ENCODE results near the gene OTUD7B. TPM values are rescaled to one million over a fixed set of nuclear protein-coding genes. Genes with fewer than 3 reads are reported as not detected.

Gene OTUD7B
- total and polyA plus RNA-seq, 10 of the 15 experiments (the other 5 are each of a cell fraction or from before 2014, with no cell fraction given) = 1.7 to 24.9 (median 6.6) TPM

- no peak for TF ChIP-seq KAT2A (conservative IDR thresholded peaks at IDR 0.05; ENCODE audit: control insufficient read depth, low read depth, low read length)
- TF ChIP-seq ZNF274 (IDR thresholded peaks at IDR 0.05; ENCODE audit: insufficient read depth, insufficient read length) = no peak
- no peak for TF ChIP-seq LARP7 (IDR thresholded peaks at IDR 0.05)
- TF ChIP-seq ATF2 (IDR thresholded peaks at IDR 0.05; ENCODE audit: low read length) = no peak
Measured at GRCh38 chr1:150028322-150028721, 17.8 kb upstream of the OTUD7B start (continued).

- WGBS (ENCODE audit: insufficient coverage, insufficient replicate concordance, low lambda C conversion rate, missing lambda C conversion rate) = 93% methylated on average over 2 of the region's 2 CpGs
- no peak for FAIRE-seq
- no peaks in the 10 kb centered on the region for H3K27me3 ChIP-seq (replicated peaks in 1 of 2; ENCODE audit: control insufficient read depth in 2 of 2, insufficient read depth in 2 of 2, low read length in 1 of 2)
- no peak for ATAC-seq
- ChIA-PET RAD21 (ENCODE audit: unreplicated experiment) (no interaction called here), POLR2A (no interaction called here), SMC1A (ENCODE audit: uncharacterized antibody, unreplicated experiment) (interaction anchor here (0.9 to 2.5 kb wide), 3 partner anchors 11 to 63 kb away, joined by 3 to 8 read pairs (median 4); no protein-coding TSS in a partner anchor), CTCF (interaction anchor here (0.7 to 1.1 kb wide), 2 partner anchors 11 to 141 kb away, joined by 3 read pairs; no protein-coding TSS in a partner anchor)
- no peaks in the 10 kb centered on the region for H4K20me1 ChIP-seq (ENCODE audit: control insufficient read depth, insufficient read depth)
- H3K9me3 ChIP-seq (replicated peaks; ENCODE audit: control insufficient read depth, insufficient read depth, low read length) = no peaks in the 10 kb centered on the region
- intact Hi-C loops (cut with micrococcal nuclease; ENCODE audit: unreplicated experiment) (no loop called here), in situ Hi-C loops (cut with MboI) (no loop called here)
- no peak overlapping the region for H3K4me3 ChIP-seq
- no peak overlapping the region for H2AFZ ChIP-seq (ENCODE audit: control insufficient read depth, low read depth, low read length)
- H3K9ac ChIP-seq (ENCODE audit: control insufficient read depth, insufficient read depth, low read length) = no peak overlapping the region
- no peak for DNase-seq (ENCODE audit: low read depth, low spot score)
- no peaks in the 10 kb centered on the region for H3K79me2 ChIP-seq (ENCODE audit: control insufficient read depth, insufficient read depth, low read length)
- no peak overlapping the region for H3K4me2 ChIP-seq (ENCODE audit: control insufficient read depth, insufficient read depth)
- H3K4me1 ChIP-seq (ENCODE audit: control insufficient read depth, insufficient read depth, low read length) = no peaks in the 10 kb centered on the region
- no peak overlapping the region for H3K27ac ChIP-seq (ENCODE audit: control insufficient read depth, insufficient read depth)
- BruUV-seq (replicated peaks) = no TSS peak
- no peaks in the 10 kb centered on the region for H3K36me3 ChIP-seq (ENCODE audit: control insufficient read depth in 2 of 2, insufficient read depth in 2 of 2, low read length in 1 of 2)
- no peak for TF ChIP-seq EZH2 (IDR thresholded peaks at IDR 0.05; ENCODE audit: borderline replicate concordance, control insufficient read depth, low read depth, low read length)
- no peak for TF ChIP-seq SREBF2 (IDR thresholded peaks at IDR 0.05; ENCODE audit: low read length)
- no peak for TF ChIP-seq ZNF592 (IDR thresholded peaks at IDR 0.05)
- no peak for TF ChIP-seq TBL1XR1 (IDR thresholded peaks at IDR 0.05; ENCODE audit: low read depth, low read length)
- no peak for TF ChIP-seq POLR2AphosphoS5 (IDR thresholded peaks at IDR 0.05; ENCODE audit: low read length)
- TF ChIP-seq RUNX3 (IDR thresholded peaks at IDR 0.05; ENCODE audit: low read length) = no peak
- TF ChIP-seq E2F8 (IDR thresholded peaks at IDR 0.05; ENCODE audit: low read depth, partially characterized antibody) = no peak
- no peak for TF ChIP-seq MXI1 (IDR thresholded peaks at IDR 0.05; ENCODE audit: low read depth, low read length)
- no peak for TF ChIP-seq HDGF (IDR thresholded peaks at IDR 0.05)
- no peak for TF ChIP-seq ETV6 (conservative IDR thresholded peaks at IDR 0.05 in 1 of 2, IDR thresholded peaks at IDR 0.05 in 1 of 2; ENCODE audit: borderline replicate concordance in 1 of 2, low read depth in 1 of 2)
- no peak for TF ChIP-seq IRF4 (IDR thresholded peaks at IDR 0.05; ENCODE audit: low read depth, low read length)
- TF ChIP-seq POLR2A (IDR thresholded peaks at IDR 0.05; ENCODE audit: low read depth, low read length) = no peak
- TF ChIP-seq JUNB (IDR thresholded peaks at IDR 0.05) = no peak
- no peak for TF ChIP-seq KAT2A (conservative IDR thresholded peaks at IDR 0.05; ENCODE audit: control insufficient read depth, low read depth, low read length)
Measured at GRCh38 chr1:150024156-150024555, 13.6 kb upstream of the OTUD7B start.
